Progenitor cell of endocrine pancreas (in vitro differentiated cells): ENCODE measurements around the gene INTS13. TPM values are rescaled to one million over a fixed set of nuclear protein-coding genes. Genes with fewer than 3 reads are reported as not detected.

Experiments used
- DNase-seq: peaks from one replicate; pipeline ENCODE4 v3.0.0; 2021; ENCODE audit warnings: low spot score; ENCODE audit not compliant: unreplicated experiment
- H3K27ac Mint-ChIP-seq: 2 replicates; pipeline ENCODE4 v1.8.0; 2021; ENCODE audit warnings: mild to moderate bottlenecking, moderate library complexity, mixed read lengths
- H3K27me3 Mint-ChIP-seq: 2 replicates; pipeline ENCODE4 v1.8.0; 2021; ENCODE audit warnings: mixed read lengths
- H3K36me3 Mint-ChIP-seq: 2 replicates; pipeline ENCODE4 v1.8.0; 2022; ENCODE audit warnings: mixed read lengths; ENCODE audit not compliant: insufficient read depth
- H3K4me1 Mint-ChIP-seq: 2 replicates; pipeline ENCODE4 v1.8.0; 2021; ENCODE audit warnings: low read depth, mixed read lengths
- H3K4me3 Mint-ChIP-seq: 2 replicates; pipeline ENCODE4 v1.8.0; 2021; ENCODE audit warnings: low read depth, mild to moderate bottlenecking, moderate library complexity, mixed read lengths
- H3K9me3 Mint-ChIP-seq: 2 replicates; pipeline ENCODE4 v1.8.0; 2021; ENCODE audit warnings: low read depth, mixed read lengths
- long read RNA-seq: library from polyadenylated mRNA; unstranded; transcript quantifications from one replicate; pipeline ENCODE4 v2.0.0, GENCODE V29; 2020
- total RNA-seq: library from RNA; stranded (reverse); gene quantifications from 2 replicates; pipeline ENCODE4 v1.2.1, GENCODE V29; 2021
- TF ChIP-seq, protein P1 (sequence below): fragments of 200-600 bp; sonication (generic); IDR thresholded peaks from one replicate; pipeline ENCODE4 v1.5.0; 2021; ENCODE audit warnings: antibody characterized with exemption, mild to moderate bottlenecking; ENCODE audit not compliant: unreplicated experiment

The INTS13 gene, protein sequence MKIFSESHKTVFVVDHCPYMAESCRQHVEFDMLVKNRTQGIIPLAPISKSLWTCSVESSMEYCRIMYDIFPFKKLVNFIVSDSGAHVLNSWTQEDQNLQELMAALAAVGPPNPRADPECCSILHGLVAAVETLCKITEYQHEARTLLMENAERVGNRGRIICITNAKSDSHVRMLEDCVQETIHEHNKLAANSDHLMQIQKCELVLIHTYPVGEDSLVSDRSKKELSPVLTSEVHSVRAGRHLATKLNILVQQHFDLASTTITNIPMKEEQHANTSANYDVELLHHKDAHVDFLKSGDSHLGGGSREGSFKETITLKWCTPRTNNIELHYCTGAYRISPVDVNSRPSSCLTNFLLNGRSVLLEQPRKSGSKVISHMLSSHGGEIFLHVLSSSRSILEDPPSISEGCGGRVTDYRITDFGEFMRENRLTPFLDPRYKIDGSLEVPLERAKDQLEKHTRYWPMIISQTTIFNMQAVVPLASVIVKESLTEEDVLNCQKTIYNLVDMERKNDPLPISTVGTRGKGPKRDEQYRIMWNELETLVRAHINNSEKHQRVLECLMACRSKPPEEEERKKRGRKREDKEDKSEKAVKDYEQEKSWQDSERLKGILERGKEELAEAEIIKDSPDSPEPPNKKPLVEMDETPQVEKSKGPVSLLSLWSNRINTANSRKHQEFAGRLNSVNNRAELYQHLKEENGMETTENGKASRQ
- total RNA-seq, result 36.3 and 36.9 TPM in 2 replicates
- long read RNA-seq, transcript INTS13-201 (17 exons, 2,974 nt), result major isoform, 66 of 226 reads
- long read RNA-seq, partial matches to known transcripts, result 131 of 226 reads
- long read RNA-seq, other reads (novel, unspliced or antisense), result 29 of 226 reads

- Mint-ChIP-seq H3K27ac (peak within 1 kb of the TSS; percentile 100), H3K9me3 (no peaks in the 10 kb centered on the region), H3K4me1 (peaks cover 42% of the 10 kb centered on the region), H3K36me3 (peaks cover 4% of the 10 kb centered on the region), H3K27me3 (no peaks in the 10 kb centered on the region), H3K4me3 (peak within 1 kb of the TSS; percentile 97)
- TF ChIP-seq, protein P1, sequence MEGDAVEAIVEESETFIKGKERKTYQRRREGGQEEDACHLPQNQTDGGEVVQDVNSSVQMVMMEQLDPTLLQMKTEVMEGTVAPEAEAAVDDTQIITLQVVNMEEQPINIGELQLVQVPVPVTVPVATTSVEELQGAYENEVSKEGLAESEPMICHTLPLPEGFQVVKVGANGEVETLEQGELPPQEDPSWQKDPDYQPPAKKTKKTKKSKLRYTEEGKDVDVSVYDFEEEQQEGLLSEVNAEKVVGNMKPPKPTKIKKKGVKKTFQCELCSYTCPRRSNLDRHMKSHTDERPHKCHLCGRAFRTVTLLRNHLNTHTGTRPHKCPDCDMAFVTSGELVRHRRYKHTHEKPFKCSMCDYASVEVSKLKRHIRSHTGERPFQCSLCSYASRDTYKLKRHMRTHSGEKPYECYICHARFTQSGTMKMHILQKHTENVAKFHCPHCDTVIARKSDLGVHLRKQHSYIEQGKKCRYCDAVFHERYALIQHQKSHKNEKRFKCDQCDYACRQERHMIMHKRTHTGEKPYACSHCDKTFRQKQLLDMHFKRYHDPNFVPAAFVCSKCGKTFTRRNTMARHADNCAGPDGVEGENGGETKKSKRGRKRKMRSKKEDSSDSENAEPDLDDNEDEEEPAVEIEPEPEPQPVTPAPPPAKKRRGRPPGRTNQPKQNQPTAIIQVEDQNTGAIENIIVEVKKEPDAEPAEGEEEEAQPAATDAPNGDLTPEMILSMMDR, result no peak
- DNase-seq, result peak; percentile 100
These were observed at the start of gene INTS13, which contains the start of gene FGFR1OP2 for GRCh38 chr12:26937863-26938700. TSS of gene INTS13 (minus strand) at chr12:26937981. CDS start at chr12:26936803, 1,178 bp downstream. TSS of gene FGFR1OP2 (plus strand) at chr12:26938470. CDS start at chr12:26954159, 15,689 bp downstream.

- H3K27me3 Mint-ChIP-seq, result no peaks in the 10 kb centered on the region
- DNase-seq, result no peak
- H3K27ac Mint-ChIP-seq, result no peak overlapping the region
- no peaks in the 10 kb centered on the region for H3K9me3 Mint-ChIP-seq
- TF ChIP-seq, protein P1, result no peak
- H3K4me3 Mint-ChIP-seq, result no peak overlapping the region
- peaks cover 32% of the 10 kb centered on the region for H3K36me3 Mint-ChIP-seq
- no peaks in the 10 kb centered on the region for H3K4me1 Mint-ChIP-seq
These were observed 45.1 kb upstream of the INTS13 start for GRCh38 chr12:26982866-26983265.

DNA sequence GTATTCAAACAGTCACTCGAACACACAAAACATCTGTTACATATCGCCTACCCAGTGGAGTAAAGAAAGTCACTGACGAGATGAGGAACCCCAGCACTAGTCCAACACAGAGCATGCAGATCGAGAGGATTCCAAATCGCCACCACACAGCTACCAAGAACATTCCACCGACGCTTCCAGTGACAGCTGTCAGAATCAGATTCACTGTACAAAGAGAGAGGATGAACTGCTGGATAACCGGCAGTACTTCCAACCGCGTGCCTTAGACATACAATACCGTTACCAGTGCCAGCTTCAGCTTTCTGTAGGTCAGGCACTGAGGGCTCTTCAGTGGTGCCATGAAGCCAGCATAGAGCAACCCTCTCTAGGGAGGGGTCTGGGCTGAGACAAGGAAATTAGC is 42.0 kb upstream of the INTS13 start:
- no peak for DNase-seq
- no peaks in the 10 kb centered on the region for H3K9me3 Mint-ChIP-seq
- peaks cover 23% of the 10 kb centered on the region for H3K36me3 Mint-ChIP-seq
- H3K4me1 Mint-ChIP-seq, result no peaks in the 10 kb centered on the region
- no peak overlapping the region for H3K27ac Mint-ChIP-seq
- no peaks in the 10 kb centered on the region for H3K27me3 Mint-ChIP-seq
- TF ChIP-seq, protein P1, result no peak
- no peak overlapping the region for H3K4me3 Mint-ChIP-seq

GRCh38 chr12:26978801-26979200 is 41.0 kb upstream of the INTS13 start:
- TF ChIP-seq, protein P1, result no peak
- H3K4me3 Mint-ChIP-seq, result no peak overlapping the region
- H3K9me3 Mint-ChIP-seq, result no peaks in the 10 kb centered on the region
- no peaks in the 10 kb centered on the region for H3K27me3 Mint-ChIP-seq
- H3K27ac Mint-ChIP-seq, result no peak overlapping the region
- H3K4me1 Mint-ChIP-seq, result no peaks in the 10 kb centered on the region
- no peak for DNase-seq
- peaks cover 21% of the 10 kb centered on the region for H3K36me3 Mint-ChIP-seq
